Measurements from ENCODE around the gene FILIP1L. TPM values are rescaled to one million over a fixed set of nuclear protein-coding genes. Genes with fewer than 3 reads are reported as not detected.
A peak's percentile ranks its signal among the peaks of the same experiment; 100 is the strongest.

Gene FILIP1L
- total RNA-seq, 1 experiment from 2014 or later: 0.17 TPM

DNA sequence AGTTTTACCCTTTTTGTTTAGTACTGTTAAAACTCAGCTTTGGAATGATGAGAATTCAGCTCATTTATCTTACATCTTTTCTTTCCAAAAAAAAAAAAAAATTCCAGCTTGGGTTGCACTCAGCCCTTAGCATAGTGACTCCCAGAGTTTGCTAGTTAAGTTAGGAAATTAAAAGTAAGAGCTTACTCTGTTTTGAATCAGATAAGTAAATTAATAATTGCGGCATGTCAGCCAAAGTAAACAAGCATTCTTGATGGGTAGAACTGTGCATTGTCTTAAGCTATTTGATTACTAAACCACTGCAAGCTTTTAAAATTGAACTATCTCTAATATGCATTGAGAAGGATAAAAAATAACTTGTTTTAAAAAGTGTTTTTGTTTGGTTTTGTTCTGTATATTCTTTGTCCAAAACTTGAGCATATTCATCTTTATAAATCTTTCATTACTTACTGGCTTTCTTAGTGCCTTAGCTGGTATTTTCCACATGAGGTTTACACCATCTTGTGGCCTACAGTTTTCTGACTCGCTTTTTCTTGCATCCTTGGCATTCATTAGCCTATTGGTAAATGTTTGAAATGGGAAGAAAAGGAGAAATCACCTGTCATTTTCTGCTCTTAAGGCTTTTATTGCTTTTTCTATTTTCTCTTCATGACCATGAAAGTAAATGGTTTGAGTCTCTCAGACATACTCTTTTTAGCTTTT is 107.6 kb downstream of the FILIP1L start:
- Histone ChIP-seq H3K4me2 (ENCODE audit: low read length) (no peak overlapping the region), H4K20me1 (ENCODE audit: insufficient read depth) (no peaks in the 10 kb centered on the region), H3K9me2 (ENCODE audit: insufficient read depth) (0 out of 2 replicates have a peak, but pooled peaks cover 2% of the 10 kb centered on the region), H3K4me3 (replicated peaks in 1 of 2; ENCODE audit: low read depth in 1 of 2, low read length in 2 of 2) (no peak overlapping the region), H2AFZ (ENCODE audit: low read depth, low read length, poor library complexity, severe bottlenecking) (no peak overlapping the region), H3K36me3 (ENCODE audit: control insufficient read depth in 1 of 2, insufficient read depth in 2 of 2, low read length in 2 of 2) (no peaks in the 10 kb centered on the region), H3K4me1 (ENCODE audit: control insufficient read depth in 1 of 2, insufficient read depth in 2 of 2, low read length in 2 of 2) (peaks cover 10 to 18% of the 10 kb centered on the region in 2 experiments), H3K9ac (ENCODE audit: low read length) (no peak overlapping the region), H3K79me2 (ENCODE audit: insufficient read depth, low read length) (no peaks in the 10 kb centered on the region), H3K27me3 (ENCODE audit: insufficient read depth, low read length) (no peaks in the 10 kb centered on the region), H3K9me3 (ENCODE audit: control insufficient read depth in 1 of 2, insufficient read depth in 1 of 2, low read depth in 1 of 2, low read length in 2 of 2) (no peaks in the 10 kb centered on the region), H3K27ac (ENCODE audit: low read depth, low read length) (no peak overlapping the region)
- RAD21 ChIA-PET (ENCODE audit: low non-redundant PET in 1 of 2, low total read pairs in 2 of 2, uncharacterized antibody in 2 of 2, unreplicated experiment in 2 of 2): no interaction called here
- intact Hi-C loops (cut with micrococcal nuclease): no loop called here
- no peak for ATAC-seq
- POLR2A ChIA-PET: no interaction called here
- CTCF ChIA-PET: interaction anchor here (1.2 kb wide), 1 partner anchor 175 kb away, joined by 4 read pairs; no protein-coding TSS in a partner anchor
- no peak for DNase-seq (ENCODE audit: low read depth, low spot score)
- no TSS peak for BruUV-seq (replicated peaks)
- 0 out of 2 replicates have a peak, but pooled peaks have one; percentile 10 for TF ChIP-seq RAD21 (IDR thresholded peaks at IDR 0.05; ENCODE audit: low read depth)
- no peak for TF ChIP-seq EZH2 (IDR thresholded peaks at IDR 0.05)
- TF ChIP-seq, protein P1, sequence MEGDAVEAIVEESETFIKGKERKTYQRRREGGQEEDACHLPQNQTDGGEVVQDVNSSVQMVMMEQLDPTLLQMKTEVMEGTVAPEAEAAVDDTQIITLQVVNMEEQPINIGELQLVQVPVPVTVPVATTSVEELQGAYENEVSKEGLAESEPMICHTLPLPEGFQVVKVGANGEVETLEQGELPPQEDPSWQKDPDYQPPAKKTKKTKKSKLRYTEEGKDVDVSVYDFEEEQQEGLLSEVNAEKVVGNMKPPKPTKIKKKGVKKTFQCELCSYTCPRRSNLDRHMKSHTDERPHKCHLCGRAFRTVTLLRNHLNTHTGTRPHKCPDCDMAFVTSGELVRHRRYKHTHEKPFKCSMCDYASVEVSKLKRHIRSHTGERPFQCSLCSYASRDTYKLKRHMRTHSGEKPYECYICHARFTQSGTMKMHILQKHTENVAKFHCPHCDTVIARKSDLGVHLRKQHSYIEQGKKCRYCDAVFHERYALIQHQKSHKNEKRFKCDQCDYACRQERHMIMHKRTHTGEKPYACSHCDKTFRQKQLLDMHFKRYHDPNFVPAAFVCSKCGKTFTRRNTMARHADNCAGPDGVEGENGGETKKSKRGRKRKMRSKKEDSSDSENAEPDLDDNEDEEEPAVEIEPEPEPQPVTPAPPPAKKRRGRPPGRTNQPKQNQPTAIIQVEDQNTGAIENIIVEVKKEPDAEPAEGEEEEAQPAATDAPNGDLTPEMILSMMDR (IDR thresholded peaks at IDR 0.05 in 2 of 3, conservative IDR thresholded peaks at IDR 0.05 in 1 of 3; ENCODE audit: borderline replicate concordance in 1 of 3, insufficient read depth in 1 of 3, low read depth in 2 of 3, low read length in 2 of 3): 0 out of 6 replicates have a peak, but pooled peaks of 1 of the 3 experiments have one; percentile 5

DNA sequence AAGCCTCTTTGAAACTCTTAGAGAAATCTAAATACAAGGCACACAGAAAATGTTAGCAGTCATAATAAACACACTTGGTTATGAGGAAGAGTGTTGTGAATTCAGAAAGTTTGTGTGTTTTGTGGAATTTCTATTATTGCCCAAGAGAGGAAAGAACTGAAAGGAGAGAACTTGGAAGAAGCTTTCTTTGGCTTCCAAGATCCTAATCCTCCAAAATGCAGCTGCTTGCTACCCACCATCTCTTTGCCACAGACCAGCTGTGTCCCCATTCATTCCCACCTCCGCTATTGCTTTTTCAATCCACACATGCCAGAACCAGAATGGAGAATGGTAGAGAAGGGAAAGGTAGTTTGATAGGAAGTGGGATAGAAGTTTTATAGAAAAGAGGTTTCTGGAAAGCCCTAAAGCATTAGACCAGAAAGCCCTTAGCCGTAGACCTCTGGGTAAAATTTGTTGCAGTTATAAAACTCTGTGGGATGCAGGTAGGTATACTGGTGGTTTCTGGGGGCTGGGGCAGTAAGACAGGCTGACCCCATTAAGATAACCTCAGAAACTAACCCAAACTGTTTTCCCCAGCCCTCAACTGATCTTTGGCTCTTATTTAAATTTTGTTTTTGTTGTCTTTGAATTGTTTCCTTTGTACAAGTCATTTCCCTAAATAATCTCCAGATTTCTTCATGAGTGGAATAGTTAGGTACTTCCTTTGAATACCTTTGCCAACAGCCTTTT is 108.5 kb downstream of the FILIP1L start:
- ChIA-PET POLR2A (no interaction called here), RAD21 (ENCODE audit: low non-redundant PET in 1 of 2, low total read pairs in 2 of 2, uncharacterized antibody in 2 of 2, unreplicated experiment in 2 of 2) (no interaction called here), CTCF (interaction anchor here (1.2 kb wide), 1 partner anchor 174 kb away, joined by 4 read pairs; no protein-coding TSS in a partner anchor)
- H3K4me3 ChIP-seq (replicated peaks in 1 of 2; ENCODE audit: low read depth in 1 of 2, low read length in 2 of 2): no peak overlapping the region
- H2AFZ ChIP-seq (ENCODE audit: low read depth, low read length, poor library complexity, severe bottlenecking): no peak overlapping the region
- no peaks in the 10 kb centered on the region for H3K9me3 ChIP-seq (ENCODE audit: control insufficient read depth in 1 of 2, insufficient read depth in 1 of 2, low read depth in 1 of 2, low read length in 2 of 2)
- H3K27me3 ChIP-seq (ENCODE audit: insufficient read depth, low read length): no peaks in the 10 kb centered on the region
- no peaks in the 10 kb centered on the region for H3K79me2 ChIP-seq (ENCODE audit: insufficient read depth, low read length)
- H4K20me1 ChIP-seq (ENCODE audit: insufficient read depth): no peaks in the 10 kb centered on the region
- DNase-seq (ENCODE audit: low read depth, low spot score): no peak
- no peaks in the 10 kb centered on the region for H3K9me2 ChIP-seq (ENCODE audit: insufficient read depth)
- ATAC-seq: no peak
- H3K9ac ChIP-seq (ENCODE audit: low read length): no peak overlapping the region
- H3K4me2 ChIP-seq (ENCODE audit: low read length): no peak overlapping the region
- intact Hi-C loops (cut with micrococcal nuclease): no loop called here
- peaks cover 10 to 23% of the 10 kb centered on the region in 2 experiments for H3K4me1 ChIP-seq (ENCODE audit: control insufficient read depth in 1 of 2, insufficient read depth in 2 of 2, low read length in 2 of 2)
- no peaks in the 10 kb centered on the region for H3K36me3 ChIP-seq (ENCODE audit: control insufficient read depth in 1 of 2, insufficient read depth in 2 of 2, low read length in 2 of 2)
- H3K27ac ChIP-seq (ENCODE audit: low read depth, low read length): no peak overlapping the region
- no TSS peak for BruUV-seq (replicated peaks)
- TF ChIP-seq CBX3 (IDR thresholded peaks at IDR 0.05; ENCODE audit: low read depth): no peak
- TF ChIP-seq, protein P2, sequence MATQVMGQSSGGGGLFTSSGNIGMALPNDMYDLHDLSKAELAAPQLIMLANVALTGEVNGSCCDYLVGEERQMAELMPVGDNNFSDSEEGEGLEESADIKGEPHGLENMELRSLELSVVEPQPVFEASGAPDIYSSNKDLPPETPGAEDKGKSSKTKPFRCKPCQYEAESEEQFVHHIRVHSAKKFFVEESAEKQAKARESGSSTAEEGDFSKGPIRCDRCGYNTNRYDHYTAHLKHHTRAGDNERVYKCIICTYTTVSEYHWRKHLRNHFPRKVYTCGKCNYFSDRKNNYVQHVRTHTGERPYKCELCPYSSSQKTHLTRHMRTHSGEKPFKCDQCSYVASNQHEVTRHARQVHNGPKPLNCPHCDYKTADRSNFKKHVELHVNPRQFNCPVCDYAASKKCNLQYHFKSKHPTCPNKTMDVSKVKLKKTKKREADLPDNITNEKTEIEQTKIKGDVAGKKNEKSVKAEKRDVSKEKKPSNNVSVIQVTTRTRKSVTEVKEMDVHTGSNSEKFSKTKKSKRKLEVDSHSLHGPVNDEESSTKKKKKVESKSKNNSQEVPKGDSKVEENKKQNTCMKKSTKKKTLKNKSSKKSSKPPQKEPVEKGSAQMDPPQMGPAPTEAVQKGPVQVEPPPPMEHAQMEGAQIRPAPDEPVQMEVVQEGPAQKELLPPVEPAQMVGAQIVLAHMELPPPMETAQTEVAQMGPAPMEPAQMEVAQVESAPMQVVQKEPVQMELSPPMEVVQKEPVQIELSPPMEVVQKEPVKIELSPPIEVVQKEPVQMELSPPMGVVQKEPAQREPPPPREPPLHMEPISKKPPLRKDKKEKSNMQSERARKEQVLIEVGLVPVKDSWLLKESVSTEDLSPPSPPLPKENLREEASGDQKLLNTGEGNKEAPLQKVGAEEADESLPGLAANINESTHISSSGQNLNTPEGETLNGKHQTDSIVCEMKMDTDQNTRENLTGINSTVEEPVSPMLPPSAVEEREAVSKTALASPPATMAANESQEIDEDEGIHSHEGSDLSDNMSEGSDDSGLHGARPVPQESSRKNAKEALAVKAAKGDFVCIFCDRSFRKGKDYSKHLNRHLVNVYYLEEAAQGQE (IDR thresholded peaks at IDR 0.05; ENCODE audit: low read depth): no peak
- TF ChIP-seq, protein P3, sequence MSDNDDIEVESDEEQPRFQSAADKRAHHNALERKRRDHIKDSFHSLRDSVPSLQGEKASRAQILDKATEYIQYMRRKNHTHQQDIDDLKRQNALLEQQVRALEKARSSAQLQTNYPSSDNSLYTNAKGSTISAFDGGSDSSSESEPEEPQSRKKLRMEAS (IDR thresholded peaks at IDR 0.05): no peak
- TF ChIP-seq EZH2phosphoT487 (IDR thresholded peaks at IDR 0.05; ENCODE audit: borderline replicate concordance): no peak
- no peak for TF ChIP-seq POLR2AphosphoS5 (IDR thresholded peaks at IDR 0.05; ENCODE audit: low read depth, low read length)
- TF ChIP-seq YY1 (IDR thresholded peaks at IDR 0.05; ENCODE audit: extremely low read depth, insufficient replicate concordance, low read depth, low read length): no peak
- no peak for TF ChIP-seq EZH2 (IDR thresholded peaks at IDR 0.05)
- no peak for TF ChIP-seq SRF (IDR thresholded peaks at IDR 0.05; ENCODE audit: low read depth)

Measured in HCT116 (cell line).